ENCODE results near the gene PI4KA.

PI4KA gene

DNA sequence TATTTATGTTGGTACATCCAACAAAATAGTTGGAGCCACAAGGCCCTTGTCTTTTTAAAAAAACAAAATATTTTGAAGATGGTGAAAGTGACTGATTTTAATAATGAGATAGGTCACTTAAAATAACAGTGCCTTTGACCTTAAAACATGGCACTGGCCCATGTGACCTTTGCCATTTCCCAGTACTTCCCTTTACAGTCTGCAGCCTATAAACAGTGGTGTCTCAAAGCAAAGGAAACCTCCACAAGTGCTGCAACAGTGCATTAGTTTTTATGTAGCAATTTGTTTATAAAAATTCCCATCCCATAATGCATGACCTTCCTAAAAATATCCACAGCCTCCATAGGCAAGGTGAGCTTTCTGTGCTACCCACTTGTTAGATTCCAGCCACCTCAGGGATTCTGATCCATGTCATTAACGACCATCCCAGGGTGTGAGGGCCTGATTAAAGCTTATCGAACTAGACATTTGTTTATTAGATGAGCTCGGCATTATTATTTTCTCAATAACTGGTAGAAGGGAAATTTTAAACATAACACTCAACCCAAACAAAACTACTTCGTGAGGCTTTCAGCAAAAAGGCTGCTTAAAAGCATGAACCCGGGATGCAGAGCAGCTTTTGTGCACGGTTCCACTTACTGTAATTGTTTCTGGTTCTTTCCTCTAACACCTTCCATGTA, 30.6 kb upstream of the PI4KA start:
- no peak for TF ChIP-seq POLR2A (IDR thresholded peaks at IDR 0.05; ENCODE audit: extremely low read depth, insufficient read length)
- TF ChIP-seq MAX (IDR thresholded peaks at IDR 0.05; ENCODE audit: low read depth, low read length), result no peak
- no peak for TF ChIP-seq MYC (IDR thresholded peaks at IDR 0.05; ENCODE audit: low read depth, low read length)
- no peak for DNase-seq (ENCODE audit: low read depth)
- no peak overlapping the region for H3K4me3 ChIP-seq (ENCODE audit: low read depth, low read length)

GRCh38 chr22:20887375-20887774, 28.8 kb upstream of the PI4KA start:
- no peak overlapping the region for H3K4me3 ChIP-seq (ENCODE audit: low read depth, low read length)
- DNase-seq (ENCODE audit: low read depth), result no peak
- TF ChIP-seq MAX (IDR thresholded peaks at IDR 0.05; ENCODE audit: low read depth, low read length), result no peak
- TF ChIP-seq POLR2A (IDR thresholded peaks at IDR 0.05; ENCODE audit: extremely low read depth, insufficient read length), result no peak
- TF ChIP-seq, protein P1, sequence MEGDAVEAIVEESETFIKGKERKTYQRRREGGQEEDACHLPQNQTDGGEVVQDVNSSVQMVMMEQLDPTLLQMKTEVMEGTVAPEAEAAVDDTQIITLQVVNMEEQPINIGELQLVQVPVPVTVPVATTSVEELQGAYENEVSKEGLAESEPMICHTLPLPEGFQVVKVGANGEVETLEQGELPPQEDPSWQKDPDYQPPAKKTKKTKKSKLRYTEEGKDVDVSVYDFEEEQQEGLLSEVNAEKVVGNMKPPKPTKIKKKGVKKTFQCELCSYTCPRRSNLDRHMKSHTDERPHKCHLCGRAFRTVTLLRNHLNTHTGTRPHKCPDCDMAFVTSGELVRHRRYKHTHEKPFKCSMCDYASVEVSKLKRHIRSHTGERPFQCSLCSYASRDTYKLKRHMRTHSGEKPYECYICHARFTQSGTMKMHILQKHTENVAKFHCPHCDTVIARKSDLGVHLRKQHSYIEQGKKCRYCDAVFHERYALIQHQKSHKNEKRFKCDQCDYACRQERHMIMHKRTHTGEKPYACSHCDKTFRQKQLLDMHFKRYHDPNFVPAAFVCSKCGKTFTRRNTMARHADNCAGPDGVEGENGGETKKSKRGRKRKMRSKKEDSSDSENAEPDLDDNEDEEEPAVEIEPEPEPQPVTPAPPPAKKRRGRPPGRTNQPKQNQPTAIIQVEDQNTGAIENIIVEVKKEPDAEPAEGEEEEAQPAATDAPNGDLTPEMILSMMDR (IDR thresholded peaks at IDR 0.05; ENCODE audit: low read depth, low read length), result no peak
- no peak for TF ChIP-seq MYC (IDR thresholded peaks at IDR 0.05; ENCODE audit: low read depth, low read length)

- peak; percentile 76 for DNase-seq (ENCODE audit: low read depth)
- TF ChIP-seq MAX (IDR thresholded peaks at IDR 0.05; ENCODE audit: low read depth, low read length) (peak; percentile 8; the same call in 1 of the 2 replicates), MYC (IDR thresholded peaks at IDR 0.05; ENCODE audit: low read depth, low read length) (no peak), POLR2A (IDR thresholded peaks at IDR 0.05; ENCODE audit: extremely low read depth, insufficient read length) (no peak)
- TF ChIP-seq, protein P1 (IDR thresholded peaks at IDR 0.05; ENCODE audit: low read depth, low read length), result peak; percentile 93
- no peak overlapping the region for H3K4me3 ChIP-seq (ENCODE audit: low read depth, low read length)
Measured at GRCh38 chr22:20885557-20886323, 27.1 kb upstream of the PI4KA start.

GRCh38 chr22:20885017-20885556, 26.5 kb upstream of the PI4KA start:
- TF ChIP-seq MAX (IDR thresholded peaks at IDR 0.05; ENCODE audit: low read depth, low read length) (no peak), MYC (IDR thresholded peaks at IDR 0.05; ENCODE audit: low read depth, low read length) (no peak), POLR2A (IDR thresholded peaks at IDR 0.05; ENCODE audit: extremely low read depth, insufficient read length) (no peak)
- TF ChIP-seq, protein P1 (IDR thresholded peaks at IDR 0.05; ENCODE audit: low read depth, low read length), result no peak
- no peak for DNase-seq (ENCODE audit: low read depth)
- no peak overlapping the region for H3K4me3 ChIP-seq (ENCODE audit: low read depth, low read length)

GRCh38 chr22:20884454-20884853, 25.8 kb upstream of the PI4KA start:
- no peak overlapping the region for H3K4me3 ChIP-seq (ENCODE audit: low read depth, low read length)
- TF ChIP-seq POLR2A (IDR thresholded peaks at IDR 0.05; ENCODE audit: extremely low read depth, insufficient read length), result no peak
- TF ChIP-seq MAX (IDR thresholded peaks at IDR 0.05; ENCODE audit: low read depth, low read length), result no peak
- TF ChIP-seq, protein P1 (IDR thresholded peaks at IDR 0.05; ENCODE audit: low read depth, low read length), result no peak
- no peak for TF ChIP-seq MYC (IDR thresholded peaks at IDR 0.05; ENCODE audit: low read depth, low read length)
- DNase-seq (ENCODE audit: low read depth), result no peak

DNA sequence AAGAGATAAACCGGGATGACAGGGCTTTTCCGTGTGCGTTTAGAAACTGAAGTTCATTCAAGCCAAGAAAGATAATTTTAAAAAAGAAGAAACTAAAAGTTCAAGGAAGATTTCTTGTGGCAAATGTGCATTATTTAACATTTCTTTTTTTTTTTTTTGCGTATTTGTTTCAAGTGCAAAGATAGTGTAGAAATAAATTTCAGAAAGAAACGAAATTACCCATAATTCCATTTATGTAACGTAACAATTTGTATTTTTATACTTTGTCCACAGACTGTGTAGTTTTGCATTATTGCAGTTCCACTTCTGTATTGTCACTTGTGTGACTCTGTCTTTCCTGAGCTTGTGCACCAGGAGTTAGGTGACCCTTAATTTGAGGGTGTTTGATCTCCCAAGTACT, 24.2 kb upstream of the PI4KA start:
- DNase-seq (ENCODE audit: low read depth), result no peak
- TF ChIP-seq MYC (IDR thresholded peaks at IDR 0.05; ENCODE audit: low read depth, low read length) (no peak), MAX (IDR thresholded peaks at IDR 0.05; ENCODE audit: low read depth, low read length) (no peak), POLR2A (IDR thresholded peaks at IDR 0.05; ENCODE audit: extremely low read depth, insufficient read length) (no peak)
- TF ChIP-seq, protein P1 (IDR thresholded peaks at IDR 0.05; ENCODE audit: low read depth, low read length), result no peak

More for the DNA sequence above, 24.2 kb upstream of the PI4KA start:
- no peak overlapping the region for H3K4me3 ChIP-seq (ENCODE audit: low read depth, low read length)

Data from NB4 (cell line).